ENCODE measurements around the gene C16orf87.

DNA sequence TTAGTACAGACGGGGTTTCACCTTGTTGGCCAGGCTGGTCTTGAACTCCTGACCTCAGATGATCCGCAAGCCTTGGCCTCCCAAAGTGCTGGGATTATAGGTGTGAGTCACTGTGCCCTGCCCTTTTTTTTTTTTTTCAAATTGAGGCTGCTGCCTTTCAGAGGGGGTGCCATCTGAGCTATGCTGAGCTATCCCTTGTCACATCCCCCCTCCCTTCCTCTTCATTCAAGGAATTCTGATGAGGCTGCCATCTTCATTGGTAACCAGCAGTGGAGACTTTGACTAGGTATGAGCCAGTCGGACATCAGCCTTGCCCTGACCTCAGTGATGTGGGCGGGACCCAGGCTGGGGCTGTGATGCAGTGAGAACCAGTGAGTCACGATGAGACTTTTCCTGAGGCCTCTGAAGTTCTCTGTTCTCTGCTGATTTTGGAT lies 28.8 kb upstream of the C16orf87 start:
- TF ChIP-seq CTCF (IDR thresholded peaks at IDR 0.05; ENCODE audit: low read depth, low read length) (no peak), EZH2phosphoT487 (IDR thresholded peaks at IDR 0.05; ENCODE audit: low read depth) (no peak)
